HCT116 (cell line): ENCODE data around the gene LTBP1. TPM values are rescaled to one million over a fixed set of nuclear protein-coding genes. Genes with fewer than 3 reads are reported as not detected.

Source experiments
- ATAC-seq: fragments of 200-7000 bp; cut with Tn5 transposase; 2 replicates; pipeline ENCODE4 v1.9.1; 2020; ENCODE audit warnings: mild to moderate bottlenecking, moderate library complexity
- BruUV-seq: library from RNA; stranded (reverse); fragments of 400-500 nt; replicated peaks from 2 replicates; lab custom pipeline; 2021; lab: Mats Ljungman, UMichigan
- CTCF ChIA-PET: fragments of 300-600 bp; sonication (Branson Sonifier 250); formaldehyde crosslinking; loops from one replicate; lab custom pipeline; 2021; ENCODE audit warnings: antibody characterized with exemption; lab: Charles Lee
- POLR2A ChIA-PET: fragments of 300-600, 350-600 bp; sonication (Branson Sonifier 250); formaldehyde crosslinking; loops from one replicate; lab custom pipeline; 2021; ENCODE audit warnings: antibody characterized with exemption; lab: Charles Lee
- RAD21 ChIA-PET, 2 experiments: fragments of 300-600 bp; sonication (Branson Sonifier 250); formaldehyde crosslinking; loops; one replicate each; lab custom pipeline; 2023; ENCODE audit warnings: low total read pairs in 2 of 2; ENCODE audit not compliant: uncharacterized antibody in 2 of 2, unreplicated experiment in 2 of 2, low non-redundant PET in 1 of 2; lab: Charles Lee
- DNase-seq: peaks from one replicate; pipeline ENCODE4 v3.0.0-alpha.2; 2010; ENCODE audit warnings: low read depth, low spot score
- H2AFZ ChIP-seq: fragments of 200-600 bp; shearing (Covaris generic), sonication (generic); 2 replicates; pipeline ENCODE4 v1.6.1; 2017; ENCODE audit warnings: low read depth, mixed run types, mixed read lengths, antibody characterized with exemption, low read length; ENCODE audit not compliant: poor library complexity, severe bottlenecking
- H3K27ac ChIP-seq: 2 replicates; pipeline ENCODE4 v1.5.1; 2012; ENCODE audit warnings: low read depth, low read length
- H3K27me3 ChIP-seq: fragments of 200-600 bp; sonication (generic); 2 replicates; pipeline ENCODE4 v1.6.1; 2016; ENCODE audit warnings: mixed run types, low read length, mixed read lengths; ENCODE audit not compliant: insufficient read depth
- H3K36me3 ChIP-seq, 2 experiments: fragments of 200-500 bp in 1 of 2; fragments of 200-600 bp in 1 of 2; sonication (Bioruptor generic) in 1 of 2; sonication (generic) in 1 of 2; 2 replicates each; pipeline versions ENCODE4 v1.5.1 to v1.6.1; 2014 to 2016; ENCODE audit warnings: low read length in 2 of 2, inconsistent platforms in 1 of 2, mixed read lengths in 1 of 2, mixed run types in 1 of 2; ENCODE audit not compliant: insufficient read depth in 2 of 2, control insufficient read depth in 1 of 2
- H3K4me1 ChIP-seq, 2 experiments: fragments of 200-600 bp in 1 of 2; sonication (generic) in 1 of 2; 2 replicates each; pipeline versions ENCODE4 v1.5.1 to v1.6.1; 2012 to 2017; ENCODE audit warnings: low read length in 2 of 2, inconsistent platforms in 1 of 2, mild to moderate bottlenecking in 1 of 2, mixed read lengths in 1 of 2, mixed run types in 1 of 2, moderate library complexity in 1 of 2; ENCODE audit not compliant: insufficient read depth in 2 of 2, control insufficient read depth in 1 of 2
- H3K4me2 ChIP-seq: fragments of 200-600 bp; sonication (generic); 2 replicates; pipeline ENCODE4 v1.6.1; 2017; ENCODE audit warnings: mixed run types, low read length, mixed read lengths
- H3K4me3 ChIP-seq, 2 experiments: fragments of 200-600 bp in 1 of 2; sonication (generic) in 1 of 2; replicated peaks in 1 of 2; 2 replicates each; pipeline ENCODE4 v1.5.1; 2011 to 2016; ENCODE audit warnings: low read length in 2 of 2, control low read depth in 1 of 2, low read depth in 1 of 2, mild to moderate bottlenecking in 1 of 2, mixed read lengths in 1 of 2, mixed run types in 1 of 2
- H3K79me2 ChIP-seq: fragments of 200-600 bp; sonication (generic); 2 replicates; pipeline ENCODE4 v1.6.1; 2017; ENCODE audit warnings: mild to moderate bottlenecking, mixed run types, low read length, moderate library complexity, mixed read lengths; ENCODE audit not compliant: insufficient read depth
- H3K9ac ChIP-seq: fragments of 200-600 bp; sonication (generic); 2 replicates; pipeline ENCODE4 v1.6.1; 2016; ENCODE audit warnings: low read length, mixed read lengths
- H3K9me2 ChIP-seq: fragments of 200-600 bp; sonication (generic), shearing (Covaris generic); 2 replicates; pipeline ENCODE4 v1.6.1; 2017; ENCODE audit warnings: mixed run types, mild to moderate bottlenecking, moderate library complexity; ENCODE audit not compliant: insufficient read depth
- H3K9me3 ChIP-seq, 2 experiments: fragments of 200-500 bp in 1 of 2; fragments of 200-600 bp in 1 of 2; sonication (Bioruptor generic) in 1 of 2; sonication (generic) in 1 of 2; 2 replicates each; pipeline ENCODE4 v1.6.1; 2014 to 2017; ENCODE audit warnings: low read length in 2 of 2, mixed read lengths in 2 of 2, inconsistent platforms in 1 of 2, low read depth in 1 of 2, mild to moderate bottlenecking in 1 of 2, mixed run types in 1 of 2, moderate library complexity in 1 of 2; ENCODE audit not compliant: control insufficient read depth in 1 of 2, insufficient read depth in 1 of 2
- H4K20me1 ChIP-seq: fragments of 200-600 bp; sonication (generic), shearing (Covaris generic); 2 replicates; pipeline ENCODE4 v1.6.1; 2017; ENCODE audit warnings: mixed run types, mild to moderate bottlenecking, moderate library complexity; ENCODE audit not compliant: insufficient read depth
- ATF3 ChIP-seq: IDR thresholded peaks from 2 replicates; pipeline ENCODE4 v1.6.1; 2012
- CEBPB ChIP-seq: IDR thresholded peaks from 2 replicates; pipeline ENCODE4 v1.6.1; 2012; ENCODE audit warnings: low read depth
- CTCF ChIP-seq, 3 experiments: fragments of 200-600 bp in 1 of 3; sonication (generic) in 1 of 3; IDR thresholded peaks in 2 of 3; conservative IDR thresholded peaks in 1 of 3; 2 replicates each; pipeline ENCODE4 v1.5.1; 2012 to 2017; ENCODE audit warnings: low read depth in 2 of 3, low read length in 2 of 3, antibody characterized with exemption in 1 of 3, borderline replicate concordance in 1 of 3, control low read depth in 1 of 3, mild to moderate bottlenecking in 1 of 3, mixed read lengths in 1 of 3, mixed run types in 1 of 3, moderate library complexity in 1 of 3; ENCODE audit not compliant: insufficient read depth in 1 of 3
- ELF1 ChIP-seq: IDR thresholded peaks from 2 replicates; pipeline ENCODE4 v1.6.1; 2012; ENCODE audit warnings: low read depth, borderline replicate concordance
- JUND ChIP-seq: IDR thresholded peaks from 2 replicates; pipeline ENCODE4 v1.6.1; 2012
- POLR2AphosphoS5 ChIP-seq: IDR thresholded peaks from 2 replicates; pipeline ENCODE4 v1.6.1; 2011; ENCODE audit warnings: mild to moderate bottlenecking, low read depth, low read length, moderate library complexity
- RAD21 ChIP-seq: IDR thresholded peaks from 2 replicates; pipeline ENCODE4 v1.6.1; 2012; ENCODE audit warnings: low read depth, mild to moderate bottlenecking
- SIN3A ChIP-seq: IDR thresholded peaks from 2 replicates; pipeline ENCODE4 v1.6.1; 2012; ENCODE audit warnings: low read depth
- SP1 ChIP-seq: IDR thresholded peaks from 2 replicates; pipeline ENCODE4 v1.6.1; 2012; ENCODE audit warnings: low read depth
- SRF ChIP-seq: IDR thresholded peaks from 2 replicates; pipeline ENCODE4 v1.6.1; 2012; ENCODE audit warnings: low read depth
- ZBTB33 ChIP-seq: IDR thresholded peaks from 2 replicates; pipeline ENCODE4 v1.6.1; 2011; ENCODE audit warnings: mild to moderate bottlenecking, low read length, moderate library complexity; ENCODE audit not compliant: insufficient replicate concordance; ENCODE audit errors: extremely low read depth
- ZFX ChIP-seq: fragments of 450-650 bp; IDR thresholded peaks from 2 replicates; pipeline ENCODE4 v1.6.1; 2017
- ZNF274 ChIP-seq: fragments of 200-500 bp; sonication (Bioruptor generic); IDR thresholded peaks from 2 replicates; pipeline ENCODE4 v1.6.1; 2014; ENCODE audit warnings: mild to moderate bottlenecking, low read depth, low read length, inconsistent platforms
- intact Hi-C: fragments of 100-400 bp; cut with micrococcal nuclease; formaldehyde crosslinking; loops from 2 replicates; pipeline ENCODE4 v1.10.0; 2022
- total RNA-seq: library from RNA; stranded (reverse); gene quantifications from one replicate; pipeline ENCODE4 v1.2.1, GENCODE V29; 2021; ENCODE audit not compliant: unreplicated experiment

LTBP1 gene
- total RNA-seq, 1 experiment from 2014 or later = 5.1 TPM

GRCh38 chr2:33265584-33266338 is 319.0 kb downstream of the LTBP1 start (continued):
- TF ChIP-seq CEBPB = no peak
- no peak for TF ChIP-seq ATF3
- TF ChIP-seq SP1 = no peak
- no peak for TF ChIP-seq ZNF274

- no peak for ATAC-seq
- H3K9me2 ChIP-seq = no peaks in the 10 kb centered on the region
- no peaks in the 10 kb centered on the region for H3K4me1 ChIP-seq
- no TSS peak for BruUV-seq
- H3K79me2 ChIP-seq = no peaks in the 10 kb centered on the region
- H3K4me3 ChIP-seq = no peak overlapping the region
- DNase-seq = no peak
- intact Hi-C loops = no loop called here
- H3K27me3 ChIP-seq = no peaks in the 10 kb centered on the region
- CTCF ChIA-PET = no interaction called here
- H3K9ac ChIP-seq = no peak overlapping the region
- no peak overlapping the region for H2AFZ ChIP-seq
- H3K4me2 ChIP-seq = no peak overlapping the region
- H3K9me3 ChIP-seq = no peaks in the 10 kb centered on the region
- no peaks in the 10 kb centered on the region for H4K20me1 ChIP-seq
- H3K36me3 ChIP-seq = no peaks in the 10 kb centered on the region
- no peak for TF ChIP-seq ZBTB33
- no peak for TF ChIP-seq ZNF274
- no peak for TF ChIP-seq SRF
- TF ChIP-seq ELF1 = no peak
- TF ChIP-seq RAD21 = no peak
- no peak for TF ChIP-seq SIN3A
- no peak for TF ChIP-seq POLR2AphosphoS5
- TF ChIP-seq SP1 = no peak
- TF ChIP-seq CTCF (IDR thresholded peaks at IDR 0.05 in 2 of 3, conservative IDR thresholded peaks at IDR 0.05 in 1 of 3; ENCODE audit: borderline replicate concordance in 1 of 3, insufficient read depth in 1 of 3, low read depth in 2 of 3, low read length in 2 of 3) = no peak
- TF ChIP-seq ZFX = no peak
- TF ChIP-seq JUND = no peak
- TF ChIP-seq, all 23 proteins: peak for 0
- POLR2A ChIA-PET = no interaction called here
- RAD21 ChIA-PET = no interaction called here
- H3K27ac ChIP-seq = no peak overlapping the region
Measured at GRCh38 chr2:33266467-33266866, 319.7 kb downstream of the LTBP1 start.
